ENCODE measurements around the gene UBTF.

UBTF gene

DNA sequence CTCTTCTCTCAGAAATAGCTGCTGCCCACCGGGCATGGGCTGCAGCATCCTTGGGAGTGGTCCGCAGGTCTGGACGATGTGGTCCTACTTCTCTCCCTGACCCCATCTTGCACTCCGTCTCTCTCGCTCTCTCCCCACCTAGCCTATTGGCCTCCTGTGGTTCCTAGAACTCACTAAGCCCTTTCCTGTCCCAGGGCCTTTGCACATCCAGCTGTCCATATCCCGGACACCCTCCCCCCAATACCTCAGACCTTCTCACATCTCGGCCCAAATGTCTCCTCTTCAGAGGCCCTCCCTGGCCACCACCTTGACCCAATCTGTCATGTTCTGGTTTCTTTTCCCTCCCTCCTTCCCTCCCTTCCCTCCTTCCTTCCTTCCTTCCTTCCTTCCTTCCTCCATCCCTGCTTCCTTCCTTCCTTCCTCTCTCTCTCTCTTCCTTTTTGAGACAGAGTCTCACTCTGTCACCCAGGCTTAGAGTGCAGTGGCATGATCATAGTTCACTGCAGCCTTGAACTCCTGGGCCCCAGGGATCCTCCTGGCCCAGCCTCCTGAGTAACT lies 43.9 kb upstream of the UBTF start:
- no peak for DNase-seq (ENCODE audit: low read depth, low spot score)
- Histone ChIP-seq H3K4me3 (ENCODE audit: insufficient read length, low read depth) (no peak overlapping the region), H3K36me3 (ENCODE audit: insufficient read depth, insufficient read length, low read length) (no peaks in the 10 kb centered on the region), H3K4me1 (ENCODE audit: insufficient read depth, insufficient read length) (peaks cover 6% of the 10 kb centered on the region), H3K27me3 (ENCODE audit: insufficient read depth, insufficient read length) (peaks cover 13% of the 10 kb centered on the region), H3K9ac (ENCODE audit: insufficient read length, low read depth) (no peak overlapping the region), H3K9me3 (ENCODE audit: insufficient read depth, low read length) (no peaks in the 10 kb centered on the region)
- TF ChIP-seq ZNF274 (IDR thresholded peaks at IDR 0.05; ENCODE audit: low read depth, low read length) (no peak), SUZ12 (IDR thresholded peaks at IDR 0.05; ENCODE audit: extremely low read depth, insufficient read depth, insufficient read length) (no peak), YY1 (IDR thresholded peaks at IDR 0.05; ENCODE audit: insufficient read depth, insufficient read length) (no peak)

DNA sequence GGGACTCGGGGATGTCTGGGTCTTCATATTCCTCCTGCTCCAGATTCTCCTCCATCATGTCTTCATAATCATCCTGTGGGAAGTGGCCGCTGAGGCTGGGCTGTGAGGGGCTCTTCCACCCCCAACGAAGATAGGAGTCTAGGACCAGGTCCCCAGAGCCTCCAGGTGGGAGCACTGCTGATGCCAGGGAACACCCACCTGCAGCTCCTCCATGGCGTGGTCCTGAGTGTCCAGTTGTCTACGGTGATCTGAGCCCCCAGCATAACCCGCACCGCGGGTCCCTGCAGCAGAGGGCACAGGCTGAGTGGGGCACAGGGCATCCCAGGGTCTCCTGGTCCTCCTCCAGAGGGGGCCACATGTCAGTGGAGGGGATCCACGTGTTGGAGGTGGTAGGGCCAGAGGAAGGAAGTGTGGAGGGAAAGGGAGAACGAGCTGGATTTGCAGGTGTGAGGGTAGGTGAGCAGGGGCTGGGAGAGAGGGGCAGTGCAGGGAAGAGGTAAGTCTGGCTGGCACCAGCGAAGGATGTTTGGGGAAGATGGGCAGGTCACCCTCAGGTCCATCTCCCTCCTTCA lies 43.3 kb upstream of the UBTF start:
- H3K27me3 ChIP-seq (ENCODE audit: insufficient read depth, insufficient read length), result peaks cover 16% of the 10 kb centered on the region
- H3K9me3 ChIP-seq (ENCODE audit: insufficient read depth, low read length), result no peaks in the 10 kb centered on the region
- no peaks in the 10 kb centered on the region for H3K36me3 ChIP-seq (ENCODE audit: insufficient read depth, insufficient read length, low read length)
- no peak for TF ChIP-seq ZNF274 (IDR thresholded peaks at IDR 0.05; ENCODE audit: low read depth, low read length)
- no peak for TF ChIP-seq SUZ12 (IDR thresholded peaks at IDR 0.05; ENCODE audit: extremely low read depth, insufficient read depth, insufficient read length)
- no peak for TF ChIP-seq YY1 (IDR thresholded peaks at IDR 0.05; ENCODE audit: insufficient read depth, insufficient read length)
- H3K4me3 ChIP-seq (ENCODE audit: insufficient read length, low read depth), result no peak overlapping the region
- peaks cover 5% of the 10 kb centered on the region for H3K4me1 ChIP-seq (ENCODE audit: insufficient read depth, insufficient read length)
- no peak for DNase-seq (ENCODE audit: low read depth, low spot score)
- no peak overlapping the region for H3K9ac ChIP-seq (ENCODE audit: insufficient read length, low read depth)

GRCh38 chr17:44260296-44260695 lies 40.8 kb upstream of the UBTF start:
- H3K27me3 ChIP-seq (ENCODE audit: insufficient read depth, insufficient read length), result peaks cover 16% of the 10 kb centered on the region

DNA sequence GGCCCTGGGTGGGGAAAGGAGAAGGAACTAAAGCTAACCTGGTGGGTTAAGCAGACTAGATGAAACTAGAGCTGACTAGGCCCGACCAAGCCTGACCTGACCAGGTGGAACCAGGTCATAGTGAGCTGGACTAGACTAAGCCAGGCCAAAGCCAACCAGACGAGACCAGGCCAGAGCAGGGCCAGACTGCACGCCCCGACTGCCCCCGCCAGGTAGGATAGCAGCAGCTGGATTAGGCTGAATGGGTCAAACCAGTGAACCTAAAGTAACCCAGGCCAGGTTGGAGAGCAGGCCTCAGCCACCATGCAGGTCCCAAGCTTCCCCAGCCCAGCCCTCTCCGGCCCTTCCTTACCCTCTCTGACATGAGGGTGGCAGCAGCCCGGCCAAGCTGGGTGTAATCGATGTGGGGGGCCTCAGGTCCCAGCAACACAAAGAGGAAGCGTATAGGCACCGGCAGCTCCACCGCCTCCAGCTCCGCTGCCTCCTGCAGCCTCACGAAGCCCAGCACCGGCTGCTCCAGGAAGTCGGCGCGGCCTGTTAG lies 39.4 kb upstream of the UBTF start:
- peaks cover 16% of the 10 kb centered on the region for H3K27me3 ChIP-seq (ENCODE audit: insufficient read depth, insufficient read length)
- H3K9ac ChIP-seq (ENCODE audit: insufficient read length, low read depth), result peak overlapping the region; percentile 39
- no peaks in the 10 kb centered on the region for H3K36me3 ChIP-seq (ENCODE audit: insufficient read depth, insufficient read length, low read length)
- H3K4me1 ChIP-seq (ENCODE audit: insufficient read depth, insufficient read length), result peaks cover 4% of the 10 kb centered on the region
- DNase-seq (ENCODE audit: low read depth, low spot score), result no peak
- no peak overlapping the region for H3K4me3 ChIP-seq (ENCODE audit: insufficient read length, low read depth)
- H3K9me3 ChIP-seq (ENCODE audit: insufficient read depth, low read length), result no peaks in the 10 kb centered on the region
- no peak for TF ChIP-seq SUZ12 (IDR thresholded peaks at IDR 0.05; ENCODE audit: extremely low read depth, insufficient read depth, insufficient read length)

More at GRCh38 chr17:44260296-44260695, 40.8 kb upstream of the UBTF start:
- no peak for DNase-seq (ENCODE audit: low read depth, low spot score)
- no peak overlapping the region for H3K4me3 ChIP-seq (ENCODE audit: insufficient read length, low read depth)
- H3K4me1 ChIP-seq (ENCODE audit: insufficient read depth, insufficient read length), result peaks cover 4% of the 10 kb centered on the region
- H3K9ac ChIP-seq (ENCODE audit: insufficient read length, low read depth), result no peak overlapping the region
- TF ChIP-seq ZNF274 (IDR thresholded peaks at IDR 0.05; ENCODE audit: low read depth, low read length) (no peak), SUZ12 (IDR thresholded peaks at IDR 0.05; ENCODE audit: extremely low read depth, insufficient read depth, insufficient read length) (no peak)
- H3K9me3 ChIP-seq (ENCODE audit: insufficient read depth, low read length), result no peaks in the 10 kb centered on the region
- no peaks in the 10 kb centered on the region for H3K36me3 ChIP-seq (ENCODE audit: insufficient read depth, insufficient read length, low read length)

DNA sequence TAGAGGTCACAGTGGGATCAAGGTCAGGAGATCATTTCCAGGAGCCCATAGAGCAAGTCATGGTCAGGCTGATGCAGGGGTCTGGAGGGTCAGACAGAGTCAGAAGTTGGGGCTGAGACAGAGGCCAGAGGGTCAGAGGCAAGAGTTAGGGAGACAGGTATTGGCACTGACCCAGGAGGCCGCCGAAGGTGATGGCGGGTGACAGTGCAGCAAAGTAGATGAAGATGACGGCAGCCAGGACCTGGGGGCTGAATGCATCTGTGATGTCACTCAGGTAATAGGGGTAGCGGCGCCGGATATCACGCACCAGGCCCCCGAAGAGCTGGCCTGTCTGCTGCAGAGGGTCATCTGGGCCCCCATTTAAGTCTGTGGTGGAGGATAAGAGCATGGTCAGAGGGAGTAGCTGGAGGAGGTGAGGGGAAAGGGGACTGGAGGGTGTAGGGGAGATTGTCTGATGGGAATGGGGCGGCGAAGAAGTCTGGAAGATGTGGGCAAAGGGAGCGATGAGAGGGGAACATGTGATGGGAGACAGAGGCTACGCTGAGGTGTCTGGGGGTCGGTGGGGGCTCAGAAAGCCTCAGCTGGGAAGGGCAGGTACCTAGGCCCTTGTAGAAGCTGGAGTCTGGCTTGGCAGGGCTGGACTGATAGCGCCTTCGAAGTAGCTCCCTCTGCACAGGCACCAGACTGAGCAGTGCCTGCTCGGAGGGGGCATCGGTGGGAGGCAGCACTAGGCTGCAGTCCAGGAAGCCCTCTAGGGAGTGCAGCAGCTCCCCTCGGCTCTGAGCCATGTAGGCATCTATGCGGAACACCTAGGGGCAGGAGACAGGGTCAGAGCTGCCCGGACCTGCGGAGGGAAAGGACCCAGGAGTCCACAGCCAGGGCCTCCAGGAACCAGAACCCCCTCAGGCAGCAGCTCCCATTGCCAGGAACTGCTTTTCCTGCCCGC lies 38.6 kb upstream of the UBTF start:
- peaks cover 4% of the 10 kb centered on the region for H3K4me1 ChIP-seq (ENCODE audit: insufficient read depth, insufficient read length)
- TF ChIP-seq ZNF274 (IDR thresholded peaks at IDR 0.05; ENCODE audit: low read depth, low read length) (no peak), SUZ12 (IDR thresholded peaks at IDR 0.05; ENCODE audit: extremely low read depth, insufficient read depth, insufficient read length) (no peak), YY1 (IDR thresholded peaks at IDR 0.05; ENCODE audit: insufficient read depth, insufficient read length) (no peak)
- no peak overlapping the region for H3K4me3 ChIP-seq (ENCODE audit: insufficient read length, low read depth)
- peak overlapping the region; percentile 24 for H3K9ac ChIP-seq (ENCODE audit: insufficient read length, low read depth)
- H3K27me3 ChIP-seq (ENCODE audit: insufficient read depth, insufficient read length), result peaks cover 11% of the 10 kb centered on the region
- H3K36me3 ChIP-seq (ENCODE audit: insufficient read depth, insufficient read length, low read length), result no peaks in the 10 kb centered on the region
- H3K9me3 ChIP-seq (ENCODE audit: insufficient read depth, low read length), result no peaks in the 10 kb centered on the region
- DNase-seq (ENCODE audit: low read depth, low spot score), result no peak

DNA sequence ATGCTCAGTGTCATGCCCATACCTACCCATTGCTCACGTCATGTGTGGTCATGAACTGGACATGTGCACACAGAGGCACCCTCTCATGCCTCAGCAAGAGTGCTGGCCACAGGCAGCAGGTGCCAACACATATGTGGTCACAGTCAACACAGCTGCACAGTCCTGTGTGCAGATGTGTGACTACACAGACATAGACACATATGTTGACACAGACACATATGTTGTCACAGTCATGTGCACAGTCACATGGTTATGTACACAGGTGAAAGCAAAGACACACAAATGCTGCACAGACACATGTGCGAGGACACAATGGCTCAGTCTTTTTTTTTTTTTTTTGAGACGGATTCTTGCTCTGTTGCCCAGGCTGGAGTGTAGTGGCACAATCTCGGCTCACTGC lies 37.2 kb upstream of the UBTF start:
- H3K9me3 ChIP-seq (ENCODE audit: insufficient read depth, low read length), result no peaks in the 10 kb centered on the region
- TF ChIP-seq YY1 (IDR thresholded peaks at IDR 0.05; ENCODE audit: insufficient read depth, insufficient read length) (no peak), ZNF274 (IDR thresholded peaks at IDR 0.05; ENCODE audit: low read depth, low read length) (no peak), SUZ12 (IDR thresholded peaks at IDR 0.05; ENCODE audit: extremely low read depth, insufficient read depth, insufficient read length) (no peak)
- H3K9ac ChIP-seq (ENCODE audit: insufficient read length, low read depth), result no peak overlapping the region
- H3K4me1 ChIP-seq (ENCODE audit: insufficient read depth, insufficient read length), result peaks cover 3% of the 10 kb centered on the region
- no peaks in the 10 kb centered on the region for H3K36me3 ChIP-seq (ENCODE audit: insufficient read depth, insufficient read length, low read length)
- no peak overlapping the region for H3K4me3 ChIP-seq (ENCODE audit: insufficient read length, low read depth)
- no peak for DNase-seq (ENCODE audit: low read depth, low spot score)
- H3K27me3 ChIP-seq (ENCODE audit: insufficient read depth, insufficient read length), result peaks cover 8% of the 10 kb centered on the region

- Histone ChIP-seq H3K9ac (ENCODE audit: insufficient read length, low read depth) (no peak overlapping the region), H3K36me3 (ENCODE audit: insufficient read depth, insufficient read length, low read length) (no peaks in the 10 kb centered on the region), H3K4me3 (ENCODE audit: insufficient read length, low read depth) (no peak overlapping the region), H3K9me3 (ENCODE audit: insufficient read depth, low read length) (no peaks in the 10 kb centered on the region), H3K27me3 (ENCODE audit: insufficient read depth, insufficient read length) (peaks cover 8% of the 10 kb centered on the region), H3K4me1 (ENCODE audit: insufficient read depth, insufficient read length) (peaks cover 4% of the 10 kb centered on the region)
- DNase-seq (ENCODE audit: low read depth, low spot score), result no peak
- TF ChIP-seq SUZ12 (IDR thresholded peaks at IDR 0.05; ENCODE audit: extremely low read depth, insufficient read depth, insufficient read length) (no peak), ZNF274 (IDR thresholded peaks at IDR 0.05; ENCODE audit: low read depth, low read length) (no peak)
Measured at GRCh38 chr17:44255915-44256314, 36.4 kb upstream of the UBTF start.
